Measurements from ENCODE around the gene NEFH.

GRCh38 chr22:29470159-29470855 lies 9.7 kb upstream of the NEFH start:
- TF ChIP-seq EZH2phosphoT487 (IDR thresholded peaks at IDR 0.05; ENCODE audit: borderline replicate concordance, low read depth) (no peak), EP300 (IDR thresholded peaks at IDR 0.05; ENCODE audit: borderline replicate concordance in 1 of 2, low read depth in 1 of 2, low read length in 1 of 2) (no peak), JUND (IDR thresholded peaks at IDR 0.05) (no peak), MXI1 (IDR thresholded peaks at IDR 0.05; ENCODE audit: low read depth, low read length) (no peak), SMC3 (IDR thresholded peaks at IDR 0.05; ENCODE audit: low read depth, low read length) (no peak), PBX3 (IDR thresholded peaks at IDR 0.05) (no peak), GABPA (IDR thresholded peaks at IDR 0.05; ENCODE audit: low read depth) (no peak), CHD2 (IDR thresholded peaks at IDR 0.05; ENCODE audit: low read length, partially characterized antibody) (no peak), TAF1 (IDR thresholded peaks at IDR 0.05; ENCODE audit: borderline replicate concordance, low read depth, low read length) (no peak)
- TF ChIP-seq, protein P1, sequence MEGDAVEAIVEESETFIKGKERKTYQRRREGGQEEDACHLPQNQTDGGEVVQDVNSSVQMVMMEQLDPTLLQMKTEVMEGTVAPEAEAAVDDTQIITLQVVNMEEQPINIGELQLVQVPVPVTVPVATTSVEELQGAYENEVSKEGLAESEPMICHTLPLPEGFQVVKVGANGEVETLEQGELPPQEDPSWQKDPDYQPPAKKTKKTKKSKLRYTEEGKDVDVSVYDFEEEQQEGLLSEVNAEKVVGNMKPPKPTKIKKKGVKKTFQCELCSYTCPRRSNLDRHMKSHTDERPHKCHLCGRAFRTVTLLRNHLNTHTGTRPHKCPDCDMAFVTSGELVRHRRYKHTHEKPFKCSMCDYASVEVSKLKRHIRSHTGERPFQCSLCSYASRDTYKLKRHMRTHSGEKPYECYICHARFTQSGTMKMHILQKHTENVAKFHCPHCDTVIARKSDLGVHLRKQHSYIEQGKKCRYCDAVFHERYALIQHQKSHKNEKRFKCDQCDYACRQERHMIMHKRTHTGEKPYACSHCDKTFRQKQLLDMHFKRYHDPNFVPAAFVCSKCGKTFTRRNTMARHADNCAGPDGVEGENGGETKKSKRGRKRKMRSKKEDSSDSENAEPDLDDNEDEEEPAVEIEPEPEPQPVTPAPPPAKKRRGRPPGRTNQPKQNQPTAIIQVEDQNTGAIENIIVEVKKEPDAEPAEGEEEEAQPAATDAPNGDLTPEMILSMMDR (IDR thresholded peaks at IDR 0.05): peak; percentile 56
